ENCODE data around the gene KASH5. TPM values are rescaled to one million over a fixed set of nuclear protein-coding genes. Genes with fewer than 3 reads are reported as not detected.

The KASH5 gene
- total and polyA plus RNA-seq, 2 of the 8 experiments (the other 6 are each of a cell fraction or from before 2014, with no cell fraction given): 0.05 to 0.19 TPM

- no peak for DNase-seq (ENCODE audit: low read depth in 1 of 2, low spot score in 2 of 2)
- Histone ChIP-seq H2BK15ac (ENCODE audit: low read length) (no peak overlapping the region), H4K20me1 (replicated peaks in 1 of 2; ENCODE audit: control insufficient read depth in 1 of 2, insufficient read depth in 2 of 2, low read length in 2 of 2) (no peaks in the 10 kb centered on the region), H3K18ac (ENCODE audit: extremely low read depth, low read length) (no peak overlapping the region), H2AFZ (ENCODE audit: low read length) (no peak overlapping the region), H3K14ac (ENCODE audit: insufficient read length) (no peak overlapping the region), H2AK5ac (ENCODE audit: low read depth, low read length) (no peak overlapping the region), H3K4ac (replicated peaks; ENCODE audit: insufficient read length, low read depth, low read length) (no peak overlapping the region), H2BK20ac (ENCODE audit: low read length) (no peak overlapping the region), H3K36me3 (ENCODE audit: control insufficient read depth in 2 of 4, insufficient read depth in 4 of 4, low read length in 3 of 4) (no peaks in the 10 kb centered on the region), H3K4me1 (replicated peaks in 1 of 4; ENCODE audit: control insufficient read depth in 3 of 4, insufficient read depth in 4 of 4, low read length in 3 of 4) (no peaks in the 10 kb centered on the region), H4K5ac (ENCODE audit: insufficient read length, low read depth, low read length) (no peak overlapping the region), H2BK120ac (replicated peaks; ENCODE audit: low read depth, low read length) (no peak overlapping the region), H4K8ac (ENCODE audit: extremely low read depth, insufficient read depth, low read length) (no peak overlapping the region), H3K27ac (ENCODE audit: low read depth, low read length) (no peak overlapping the region), H3K27me3 (replicated peaks in 1 of 4; ENCODE audit: control insufficient read depth in 3 of 4, extremely low read depth in 1 of 4, insufficient read depth in 3 of 4, low read length in 3 of 4) (no peaks in the 10 kb centered on the region; a peak in 1 of 7 replicates), H3K56ac (replicated peaks; ENCODE audit: insufficient read length, low read depth, low read length) (no peak overlapping the region), H3K79me2 (ENCODE audit: control insufficient read depth in 1 of 2, insufficient read depth in 2 of 2, low read length in 2 of 2) (no peaks in the 10 kb centered on the region), H3K23ac (ENCODE audit: insufficient read length) (no peak overlapping the region), H3K9ac (replicated peaks in 1 of 4; ENCODE audit: extremely low read depth in 1 of 4, low read depth in 3 of 4, low read length in 3 of 4) (no peak overlapping the region), H2BK12ac (ENCODE audit: low read depth, low read length) (no peak overlapping the region), H3K9me3 (ENCODE audit: insufficient read depth in 2 of 2, low read depth in 1 of 2, low read length in 1 of 2) (0 out of 4 replicates have a peak, but pooled peaks cover 0 to 7% of the 10 kb centered on the region in 2 experiments), H3K4me2 (ENCODE audit: insufficient read depth in 1 of 2, low read depth in 2 of 2, low read length in 2 of 2) (no peak overlapping the region), H2BK5ac (ENCODE audit: low read depth, low read length) (no peak overlapping the region), H3K4me3 (ENCODE audit: extremely low read depth in 1 of 4, insufficient read depth in 2 of 4, low read depth in 3 of 4, low read length in 4 of 4) (no peak overlapping the region), H4K91ac (replicated peaks; ENCODE audit: insufficient read length, low read length) (no peak overlapping the region), H3K23me2 (ENCODE audit: low read depth, low read length) (no peaks in the 10 kb centered on the region), H3K79me1 (ENCODE audit: low read depth, low read length) (no peaks in the 10 kb centered on the region)
- ChIA-PET POLR2A (ENCODE audit: partially characterized antibody) (interaction anchor here (1.3 to 1.6 kb wide), 2 partner anchors 12 to 43 kb away, joined by 4 to 5 read pairs; no protein-coding TSS in a partner anchor), CTCF (ENCODE audit: partially characterized antibody) (interaction anchor here (0.6 to 1.4 kb wide), 3 partner anchors 12 to 45 kb away, joined by 3 read pairs; no protein-coding TSS in a partner anchor)
- no peak for TF ChIP-seq TEAD4 (IDR thresholded peaks at IDR 0.05; ENCODE audit: low read depth, low read length)
- no peak for TF ChIP-seq MAFK (IDR thresholded peaks at IDR 0.05; ENCODE audit: low read depth, low read length)
- no peak for TF ChIP-seq RNF2 (IDR thresholded peaks at IDR 0.05; ENCODE audit: borderline replicate concordance, low read depth, low read length, missing control alignments, poor library complexity, severe bottlenecking)
- TF ChIP-seq HDAC2 (IDR thresholded peaks at IDR 0.05; ENCODE audit: borderline replicate concordance in 1 of 2, low read depth in 2 of 2, low read length in 2 of 2): no peak
- no peak for TF ChIP-seq CBX8 (IDR thresholded peaks at IDR 0.05; ENCODE audit: borderline replicate concordance, low read depth, low read length)
- 80% methylated on average over 3 of the region's 3 CpGs; no CpG with 5 or more reads in 1 of the 2 experiments for WGBS, 2 experiments (ENCODE audit: extremely low coverage in 1 of 2, insufficient coverage in 1 of 2, insufficient read length in 1 of 2, insufficient replicate concordance in 2 of 2, low coverage in 1 of 2, low lambda C conversion rate in 2 of 2, missing lambda C conversion rate in 1 of 2)
- no peak for FAIRE-seq
Measured at GRCh38 chr19:49371184-49371583, 16.9 kb upstream of the KASH5 start.
